Fibroblast of lung (primary cell): ENCODE measurements around the gene GOLGA6D. TPM values are rescaled to one million over a fixed set of nuclear protein-coding genes. Genes with fewer than 3 reads are reported as not detected.
"Not testable (repeated sequence)": the region's sequence is repeated elsewhere in the genome, so short reads cannot be mapped to it uniquely, and the experiment has no call there.

Source experiments
- DNase-seq, 2 donors: peaks; one replicate each; pipeline versions ENCODE4 v3.0.0 to v3.0.0-alpha.2; 2010; ENCODE audit warnings: low read depth in 2 of 2
- H2AFZ ChIP-seq: 2 replicates; pipeline ENCODE4 v1.5.1; 2012; ENCODE audit warnings: low read length, control low read depth, inconsistent platforms
- H3K27ac ChIP-seq: 2 replicates; pipeline ENCODE4 v1.5.1; 2011; ENCODE audit warnings: low read length, control low read depth; ENCODE audit not compliant: insufficient read depth
- H3K27me3 ChIP-seq: 2 replicates; pipeline ENCODE4 v1.5.1; 2011; ENCODE audit warnings: mild to moderate bottlenecking, low read length; ENCODE audit not compliant: control insufficient read depth, insufficient read depth
- H3K36me3 ChIP-seq: 2 replicates; pipeline ENCODE4 v1.5.1; 2011; ENCODE audit warnings: low read length; ENCODE audit not compliant: control insufficient read depth, insufficient read depth
- H3K4me1 ChIP-seq: 2 replicates; pipeline ENCODE4 v1.5.1; 2011; ENCODE audit warnings: low read length; ENCODE audit not compliant: control insufficient read depth, insufficient read depth; ENCODE audit errors: extremely low read depth
- H3K4me2 ChIP-seq: 2 replicates; pipeline ENCODE4 v1.5.1; 2011; ENCODE audit warnings: low read length, control low read depth; ENCODE audit not compliant: insufficient read depth; ENCODE audit errors: extremely low read depth
- H3K4me3 ChIP-seq, 4 experiments: fragments of 200-600 bp in 1 of 4; sonication (generic) in 1 of 4; replicated peaks in 1 of 4; 2 replicates each; pipeline ENCODE4 v1.5.1; 2011 to 2016; ENCODE audit warnings: low read length in 4 of 4, low read depth in 3 of 4, mild to moderate bottlenecking in 3 of 4, control low read depth in 2 of 4, inconsistent platforms in 1 of 4, mixed read lengths in 1 of 4; ENCODE audit not compliant: insufficient read depth in 1 of 4; ENCODE audit errors: control extremely low read depth in 1 of 4
- H3K79me2 ChIP-seq: 2 replicates; pipeline ENCODE4 v1.5.1; 2012; ENCODE audit warnings: mild to moderate bottlenecking, low read length, inconsistent platforms; ENCODE audit not compliant: control insufficient read depth, insufficient read depth
- H3K9ac ChIP-seq: 2 replicates; pipeline ENCODE4 v1.5.1; 2011; ENCODE audit warnings: mild to moderate bottlenecking, low read length, control low read depth; ENCODE audit not compliant: insufficient read depth
- H3K9me3 ChIP-seq: 2 replicates; pipeline ENCODE4 v1.5.1; 2012; ENCODE audit warnings: low read depth, low read length; ENCODE audit not compliant: control insufficient read depth, insufficient read depth
- H4K20me1 ChIP-seq: 2 replicates; pipeline ENCODE4 v1.5.1; 2011; ENCODE audit warnings: low read length; ENCODE audit not compliant: control insufficient read depth, insufficient read depth; ENCODE audit errors: extremely low read depth
- CTCF ChIP-seq, 2 donors: IDR thresholded peaks in 1 of 2; conservative IDR thresholded peaks in 1 of 2; 1 replicate in 1 of 2; 2 replicates in 1 of 2; pipeline ENCODE4 v1.5.1; 2011 to 2012; ENCODE audit warnings: low read length in 2 of 2, control low read depth in 1 of 2, inconsistent platforms in 1 of 2, low read depth in 1 of 2, mild to moderate bottlenecking in 1 of 2
- EZH2 ChIP-seq: IDR thresholded peaks from 2 replicates; pipeline ENCODE4 v1.5.1; 2012; ENCODE audit warnings: low read length, control low read depth, mild to moderate bottlenecking; ENCODE audit errors: missing control alignments
- polyA plus RNA-seq, 2 donors: library from polyadenylated mRNA; depleted of rRNA in 1 of 2; stranded (reverse) in 1 of 2; unstranded in 1 of 2; fragments of >200 nt; gene quantifications; 2 replicates each; pipeline ENCODE4 v1.2.1, GENCODE V29; 2011 to 2012; ENCODE audit warnings: missing spikeins in 1 of 2
- total RNA-seq: library from RNA; depleted of rRNA; stranded (reverse); fragments of >200 nt; gene quantifications from 2 replicates; pipeline ENCODE4 v1.2.1, GENCODE V29; 2014

Gene GOLGA6D
- total and polyA plus RNA-seq, 2 donors (not counting 1 experiment from before 2014, with no cell fraction given) = under 0.01 TPM; not detected in 1

GRCh38 chr15:75306188-75306587 lies 23.6 kb downstream of the GOLGA6D start:
- no peaks in the 10 kb centered on the region for H3K79me2 ChIP-seq
- no peak for DNase-seq
- H4K20me1 ChIP-seq = no peaks in the 10 kb centered on the region
- H2AFZ ChIP-seq = no peak overlapping the region
- H3K4me3 ChIP-seq = no peak overlapping the region
- H3K27ac ChIP-seq = no peak overlapping the region
- no peaks in the 10 kb centered on the region for H3K36me3 ChIP-seq
- H3K27me3 ChIP-seq = peaks cover 19% of the 10 kb centered on the region
- no peaks in the 10 kb centered on the region for H3K4me1 ChIP-seq
- no peak overlapping the region for H3K4me2 ChIP-seq
- no peaks in the 10 kb centered on the region for H3K9me3 ChIP-seq
- no peak overlapping the region for H3K9ac ChIP-seq
- no peak for TF ChIP-seq EZH2

GRCh38 chr15:75307778-75308390 lies 25.2 kb downstream of the GOLGA6D start:
- Histone ChIP-seq H3K27ac (no peak overlapping the region), H3K36me3 (no peaks in the 10 kb centered on the region), H2AFZ (no peak overlapping the region), H3K9me3 (no peaks in the 10 kb centered on the region), H3K79me2 (no peaks in the 10 kb centered on the region), H3K9ac (no peak overlapping the region), H3K4me3 (no peak overlapping the region), H4K20me1 (no peaks in the 10 kb centered on the region), H3K4me2 (no peak overlapping the region), H3K4me1 (no peaks in the 10 kb centered on the region), H3K27me3 (peaks cover 19% of the 10 kb centered on the region)
- TF ChIP-seq EZH2 = no peak
- peak in 1 of 2 donors; percentile 22 for TF ChIP-seq CTCF (conservative IDR thresholded peaks at IDR 0.05 in 1 of 2, IDR thresholded peaks at IDR 0.05 in 1 of 2; ENCODE audit: low read depth in 1 of 2, low read length in 2 of 2)
- no peak for DNase-seq

GRCh38 chr15:75309711-75310110 lies 27.1 kb downstream of the GOLGA6D start:
- Histone ChIP-seq H3K79me2 (no peaks in the 10 kb centered on the region), H3K4me2 (no peak overlapping the region), H4K20me1 (no peaks in the 10 kb centered on the region), H3K27me3 (peaks cover 15% of the 10 kb centered on the region), H3K4me1 (no peaks in the 10 kb centered on the region), H3K4me3 (no peak overlapping the region), H3K9ac (no peak overlapping the region), H3K36me3 (no peaks in the 10 kb centered on the region), H2AFZ (no peak overlapping the region), H3K27ac (no peak overlapping the region), H3K9me3 (no peaks in the 10 kb centered on the region)
- DNase-seq = peak in 1 of 2 donors; percentile 15
- TF ChIP-seq CTCF (conservative IDR thresholded peaks at IDR 0.05 in 1 of 2, IDR thresholded peaks at IDR 0.05 in 1 of 2; ENCODE audit: low read depth in 1 of 2, low read length in 2 of 2) = no peak
- TF ChIP-seq EZH2 = no peak

- not testable (repeated sequence) for H4K20me1 ChIP-seq, H3K9ac ChIP-seq, H3K4me1 ChIP-seq, H3K4me2 ChIP-seq, H2AFZ ChIP-seq, H3K9me3 ChIP-seq, H3K79me2 ChIP-seq, H3K4me3 ChIP-seq, H3K27ac ChIP-seq, H3K36me3 ChIP-seq
- peak; percentile 31 to 51 for DNase-seq
- peaks cover 15% of the 10 kb centered on the region for H3K27me3 ChIP-seq
These were observed 29.9 kb downstream of the GOLGA6D start for GRCh38 chr15:75312548-75312947.
